ENCODE data around the gene SLC43A2. TPM values are rescaled to one million over a fixed set of nuclear protein-coding genes. Genes with fewer than 3 reads are reported as not detected.

The SLC43A2 gene
- total RNA-seq, 1 experiment from 2014 or later, result 12.6 TPM

DNA sequence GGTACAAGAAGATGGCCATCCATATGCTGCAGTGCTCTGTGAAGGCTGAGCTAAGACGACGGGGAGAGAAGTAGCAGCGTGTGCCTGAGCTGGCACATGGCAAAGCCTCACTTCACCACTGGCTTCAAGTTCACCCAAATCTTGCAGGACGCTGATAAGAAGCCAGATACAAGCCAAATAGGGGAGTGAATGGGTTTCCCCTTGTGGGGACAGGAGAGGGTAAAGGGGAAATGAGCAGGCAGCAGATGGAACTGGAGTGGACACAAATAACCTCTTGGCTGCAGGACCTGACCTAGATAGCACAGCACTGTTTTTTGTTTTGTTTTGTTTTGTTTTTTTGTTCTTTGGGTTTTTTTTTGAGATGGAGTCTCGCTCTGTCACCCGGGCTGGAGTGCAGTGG, 45.1 kb downstream of the SLC43A2 start:
- H3K4me2 ChIP-seq (ENCODE audit: low read length), result no peak overlapping the region
- TF ChIP-seq, protein P1, sequence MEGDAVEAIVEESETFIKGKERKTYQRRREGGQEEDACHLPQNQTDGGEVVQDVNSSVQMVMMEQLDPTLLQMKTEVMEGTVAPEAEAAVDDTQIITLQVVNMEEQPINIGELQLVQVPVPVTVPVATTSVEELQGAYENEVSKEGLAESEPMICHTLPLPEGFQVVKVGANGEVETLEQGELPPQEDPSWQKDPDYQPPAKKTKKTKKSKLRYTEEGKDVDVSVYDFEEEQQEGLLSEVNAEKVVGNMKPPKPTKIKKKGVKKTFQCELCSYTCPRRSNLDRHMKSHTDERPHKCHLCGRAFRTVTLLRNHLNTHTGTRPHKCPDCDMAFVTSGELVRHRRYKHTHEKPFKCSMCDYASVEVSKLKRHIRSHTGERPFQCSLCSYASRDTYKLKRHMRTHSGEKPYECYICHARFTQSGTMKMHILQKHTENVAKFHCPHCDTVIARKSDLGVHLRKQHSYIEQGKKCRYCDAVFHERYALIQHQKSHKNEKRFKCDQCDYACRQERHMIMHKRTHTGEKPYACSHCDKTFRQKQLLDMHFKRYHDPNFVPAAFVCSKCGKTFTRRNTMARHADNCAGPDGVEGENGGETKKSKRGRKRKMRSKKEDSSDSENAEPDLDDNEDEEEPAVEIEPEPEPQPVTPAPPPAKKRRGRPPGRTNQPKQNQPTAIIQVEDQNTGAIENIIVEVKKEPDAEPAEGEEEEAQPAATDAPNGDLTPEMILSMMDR (IDR thresholded peaks at IDR 0.05 in 2 of 3, conservative IDR thresholded peaks at IDR 0.05 in 1 of 3; ENCODE audit: borderline replicate concordance in 1 of 3, insufficient read depth in 1 of 3, low read depth in 2 of 3, low read length in 2 of 3), result no peak
- TF ChIP-seq RAD21 (IDR thresholded peaks at IDR 0.05; ENCODE audit: low read depth) (no peak), POLR2A (IDR thresholded peaks at IDR 0.05; ENCODE audit: borderline replicate concordance, extremely low read depth, insufficient read depth, insufficient read length) (no peak), EGR1 (IDR thresholded peaks at IDR 0.05; ENCODE audit: low read depth) (no peak), ZNF274 (IDR thresholded peaks at IDR 0.05; ENCODE audit: low read depth, low read length) (no peak), EZH2 (IDR thresholded peaks at IDR 0.05) (no peak), FOSL1 (IDR thresholded peaks at IDR 0.05; ENCODE audit: low read depth) (no peak), CBX3 (IDR thresholded peaks at IDR 0.05; ENCODE audit: low read depth) (no peak), YY1 (IDR thresholded peaks at IDR 0.05; ENCODE audit: extremely low read depth, insufficient replicate concordance, low read depth, low read length) (no peak), CEBPB (IDR thresholded peaks at IDR 0.05; ENCODE audit: low read depth) (no peak), EZH2phosphoT487 (IDR thresholded peaks at IDR 0.05; ENCODE audit: borderline replicate concordance) (no peak), TCF7L2 (IDR thresholded peaks at IDR 0.05; ENCODE audit: borderline replicate concordance, extremely low read depth, insufficient read depth, insufficient read length) (no peak)
- TF ChIP-seq, protein P2, sequence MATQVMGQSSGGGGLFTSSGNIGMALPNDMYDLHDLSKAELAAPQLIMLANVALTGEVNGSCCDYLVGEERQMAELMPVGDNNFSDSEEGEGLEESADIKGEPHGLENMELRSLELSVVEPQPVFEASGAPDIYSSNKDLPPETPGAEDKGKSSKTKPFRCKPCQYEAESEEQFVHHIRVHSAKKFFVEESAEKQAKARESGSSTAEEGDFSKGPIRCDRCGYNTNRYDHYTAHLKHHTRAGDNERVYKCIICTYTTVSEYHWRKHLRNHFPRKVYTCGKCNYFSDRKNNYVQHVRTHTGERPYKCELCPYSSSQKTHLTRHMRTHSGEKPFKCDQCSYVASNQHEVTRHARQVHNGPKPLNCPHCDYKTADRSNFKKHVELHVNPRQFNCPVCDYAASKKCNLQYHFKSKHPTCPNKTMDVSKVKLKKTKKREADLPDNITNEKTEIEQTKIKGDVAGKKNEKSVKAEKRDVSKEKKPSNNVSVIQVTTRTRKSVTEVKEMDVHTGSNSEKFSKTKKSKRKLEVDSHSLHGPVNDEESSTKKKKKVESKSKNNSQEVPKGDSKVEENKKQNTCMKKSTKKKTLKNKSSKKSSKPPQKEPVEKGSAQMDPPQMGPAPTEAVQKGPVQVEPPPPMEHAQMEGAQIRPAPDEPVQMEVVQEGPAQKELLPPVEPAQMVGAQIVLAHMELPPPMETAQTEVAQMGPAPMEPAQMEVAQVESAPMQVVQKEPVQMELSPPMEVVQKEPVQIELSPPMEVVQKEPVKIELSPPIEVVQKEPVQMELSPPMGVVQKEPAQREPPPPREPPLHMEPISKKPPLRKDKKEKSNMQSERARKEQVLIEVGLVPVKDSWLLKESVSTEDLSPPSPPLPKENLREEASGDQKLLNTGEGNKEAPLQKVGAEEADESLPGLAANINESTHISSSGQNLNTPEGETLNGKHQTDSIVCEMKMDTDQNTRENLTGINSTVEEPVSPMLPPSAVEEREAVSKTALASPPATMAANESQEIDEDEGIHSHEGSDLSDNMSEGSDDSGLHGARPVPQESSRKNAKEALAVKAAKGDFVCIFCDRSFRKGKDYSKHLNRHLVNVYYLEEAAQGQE (IDR thresholded peaks at IDR 0.05; ENCODE audit: low read depth), result no peak
- TF ChIP-seq, protein P3, sequence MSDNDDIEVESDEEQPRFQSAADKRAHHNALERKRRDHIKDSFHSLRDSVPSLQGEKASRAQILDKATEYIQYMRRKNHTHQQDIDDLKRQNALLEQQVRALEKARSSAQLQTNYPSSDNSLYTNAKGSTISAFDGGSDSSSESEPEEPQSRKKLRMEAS (IDR thresholded peaks at IDR 0.05), result no peak
- DNase-seq (ENCODE audit: low read depth, low spot score), result no peak
- ChIA-PET CTCF (no interaction called here), POLR2A (no interaction called here), RAD21 (ENCODE audit: low non-redundant PET in 1 of 2, low total read pairs in 2 of 2, uncharacterized antibody in 2 of 2, unreplicated experiment in 2 of 2) (no interaction called here)
- intact Hi-C loops (cut with micrococcal nuclease), result no loop called here
- BruUV-seq (replicated peaks), result no TSS peak
- H2AFZ ChIP-seq (ENCODE audit: low read depth, low read length, poor library complexity, severe bottlenecking), result no peak overlapping the region
- no peaks in the 10 kb centered on the region for H4K20me1 ChIP-seq (ENCODE audit: insufficient read depth)
- H3K9ac ChIP-seq (ENCODE audit: low read length), result no peak overlapping the region
- H3K79me2 ChIP-seq (ENCODE audit: insufficient read depth, low read length), result no peaks in the 10 kb centered on the region
- no peak overlapping the region for H3K27ac ChIP-seq (ENCODE audit: low read depth, low read length)
- peaks cover 23 to 24% of the 10 kb centered on the region in 2 experiments for H3K4me1 ChIP-seq (ENCODE audit: control insufficient read depth in 1 of 2, insufficient read depth in 2 of 2, low read length in 2 of 2)
- no peak for ATAC-seq
- no peaks in the 10 kb centered on the region for H3K9me2 ChIP-seq (ENCODE audit: insufficient read depth)
- no peaks in the 10 kb centered on the region for H3K9me3 ChIP-seq (ENCODE audit: control insufficient read depth in 1 of 2, insufficient read depth in 1 of 2, low read depth in 1 of 2, low read length in 2 of 2)
- H3K27me3 ChIP-seq (ENCODE audit: insufficient read depth, low read length), result no peaks in the 10 kb centered on the region
- H3K36me3 ChIP-seq (ENCODE audit: control insufficient read depth in 1 of 2, insufficient read depth in 2 of 2, low read length in 2 of 2), result no peaks in the 10 kb centered on the region
- H3K4me3 ChIP-seq (replicated peaks in 1 of 2; ENCODE audit: low read depth in 1 of 2, low read length in 2 of 2), result no peak overlapping the region
